ENCODE data around the gene ARHGAP31. TPM values are rescaled to one million over a fixed set of nuclear protein-coding genes. Genes with fewer than 3 reads are reported as not detected.

ARHGAP31 gene
- polyA plus RNA-seq, 1 donor from 2014 or later, result not detected

DNA sequence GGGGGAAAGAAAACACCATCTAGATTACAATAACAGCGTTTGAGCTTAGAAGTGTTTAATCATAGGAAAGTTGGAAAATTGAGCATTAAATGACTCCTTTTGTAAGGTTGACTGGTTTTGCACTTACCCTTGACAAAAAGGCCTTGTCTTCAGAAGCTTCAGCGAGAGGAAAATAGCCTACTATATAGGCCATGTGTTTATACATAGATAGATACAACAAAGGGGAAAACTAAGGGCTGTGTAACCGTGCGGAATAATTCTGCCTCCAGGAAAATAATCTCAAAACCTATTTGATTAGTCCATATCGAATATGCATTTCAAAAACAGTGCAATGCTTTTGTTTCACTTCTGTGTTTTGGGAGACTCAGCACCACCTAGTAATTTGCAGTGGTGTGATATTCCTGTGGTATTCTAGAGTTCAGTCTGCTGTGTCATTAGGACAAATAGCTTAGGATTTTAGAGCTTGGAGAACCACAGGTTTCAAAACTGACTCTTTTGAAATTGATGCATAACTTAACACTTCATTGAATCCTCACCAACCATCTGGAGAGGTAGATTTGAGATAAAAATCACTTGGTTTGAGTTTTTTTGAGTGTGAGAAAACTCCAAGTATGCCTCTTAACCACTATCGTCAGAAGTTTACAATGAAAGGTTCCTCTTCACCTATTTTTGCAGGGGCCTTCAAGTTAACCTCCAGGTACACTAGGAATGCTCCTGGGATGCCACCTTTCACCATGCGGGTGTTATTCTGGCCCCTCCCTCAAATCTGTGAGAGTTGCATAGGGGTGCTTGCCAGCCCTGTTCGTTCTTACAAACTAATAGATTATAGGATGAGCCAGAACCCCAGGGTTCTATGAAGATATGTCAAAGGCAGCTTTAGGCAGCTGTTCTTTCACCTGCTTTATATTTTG is 1.9 kb downstream of the ARHGAP31 start:
- no peak overlapping the region for H3K27ac ChIP-seq (ENCODE audit: low read length)
- TF ChIP-seq, protein P1, sequence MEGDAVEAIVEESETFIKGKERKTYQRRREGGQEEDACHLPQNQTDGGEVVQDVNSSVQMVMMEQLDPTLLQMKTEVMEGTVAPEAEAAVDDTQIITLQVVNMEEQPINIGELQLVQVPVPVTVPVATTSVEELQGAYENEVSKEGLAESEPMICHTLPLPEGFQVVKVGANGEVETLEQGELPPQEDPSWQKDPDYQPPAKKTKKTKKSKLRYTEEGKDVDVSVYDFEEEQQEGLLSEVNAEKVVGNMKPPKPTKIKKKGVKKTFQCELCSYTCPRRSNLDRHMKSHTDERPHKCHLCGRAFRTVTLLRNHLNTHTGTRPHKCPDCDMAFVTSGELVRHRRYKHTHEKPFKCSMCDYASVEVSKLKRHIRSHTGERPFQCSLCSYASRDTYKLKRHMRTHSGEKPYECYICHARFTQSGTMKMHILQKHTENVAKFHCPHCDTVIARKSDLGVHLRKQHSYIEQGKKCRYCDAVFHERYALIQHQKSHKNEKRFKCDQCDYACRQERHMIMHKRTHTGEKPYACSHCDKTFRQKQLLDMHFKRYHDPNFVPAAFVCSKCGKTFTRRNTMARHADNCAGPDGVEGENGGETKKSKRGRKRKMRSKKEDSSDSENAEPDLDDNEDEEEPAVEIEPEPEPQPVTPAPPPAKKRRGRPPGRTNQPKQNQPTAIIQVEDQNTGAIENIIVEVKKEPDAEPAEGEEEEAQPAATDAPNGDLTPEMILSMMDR (IDR thresholded peaks at IDR 0.05; ENCODE audit: poor library complexity, severe bottlenecking), result no peak
- no peak overlapping the region for H3K9ac ChIP-seq (ENCODE audit: low read length)

DNA sequence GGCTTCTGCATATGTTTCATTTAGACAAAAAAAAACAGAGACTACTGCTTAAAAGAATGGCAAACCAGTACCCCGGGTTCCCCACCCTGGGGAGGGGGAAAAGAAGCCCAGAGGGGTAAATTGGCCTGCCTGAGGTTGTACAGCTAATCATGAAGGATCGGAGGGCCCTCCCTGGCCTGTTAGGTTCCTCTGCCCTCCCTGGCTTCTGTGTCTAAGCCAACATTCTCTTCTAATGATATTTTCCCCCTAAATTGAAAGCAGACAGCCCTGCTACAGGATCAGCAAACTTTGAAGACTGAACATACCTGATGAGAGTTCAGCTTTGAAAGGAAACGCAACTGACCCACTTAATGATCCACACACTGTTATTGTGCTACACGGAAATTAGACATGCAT is 2.5 kb downstream of the ARHGAP31 start:
- H3K9me3 ChIP-seq (ENCODE audit: low read length), result no peaks in the 10 kb centered on the region
- peaks cover 42% of the 10 kb centered on the region for H3K27me3 ChIP-seq (ENCODE audit: insufficient read depth, low read depth, low read length)
- H4K20me1 ChIP-seq (ENCODE audit: insufficient read depth), result no peaks in the 10 kb centered on the region
- no peak for TF ChIP-seq EZH2 (IDR thresholded peaks at IDR 0.05; ENCODE audit: borderline replicate concordance, insufficient read depth, low read length, poor library complexity, severe bottlenecking)
- no peak for TF ChIP-seq SMC3 (conservative IDR thresholded peaks at IDR 0.05; ENCODE audit: poor library complexity)
- TF ChIP-seq MXI1 (conservative IDR thresholded peaks at IDR 0.05; ENCODE audit: poor library complexity, severe bottlenecking), result no peak
- TF ChIP-seq, protein P2, sequence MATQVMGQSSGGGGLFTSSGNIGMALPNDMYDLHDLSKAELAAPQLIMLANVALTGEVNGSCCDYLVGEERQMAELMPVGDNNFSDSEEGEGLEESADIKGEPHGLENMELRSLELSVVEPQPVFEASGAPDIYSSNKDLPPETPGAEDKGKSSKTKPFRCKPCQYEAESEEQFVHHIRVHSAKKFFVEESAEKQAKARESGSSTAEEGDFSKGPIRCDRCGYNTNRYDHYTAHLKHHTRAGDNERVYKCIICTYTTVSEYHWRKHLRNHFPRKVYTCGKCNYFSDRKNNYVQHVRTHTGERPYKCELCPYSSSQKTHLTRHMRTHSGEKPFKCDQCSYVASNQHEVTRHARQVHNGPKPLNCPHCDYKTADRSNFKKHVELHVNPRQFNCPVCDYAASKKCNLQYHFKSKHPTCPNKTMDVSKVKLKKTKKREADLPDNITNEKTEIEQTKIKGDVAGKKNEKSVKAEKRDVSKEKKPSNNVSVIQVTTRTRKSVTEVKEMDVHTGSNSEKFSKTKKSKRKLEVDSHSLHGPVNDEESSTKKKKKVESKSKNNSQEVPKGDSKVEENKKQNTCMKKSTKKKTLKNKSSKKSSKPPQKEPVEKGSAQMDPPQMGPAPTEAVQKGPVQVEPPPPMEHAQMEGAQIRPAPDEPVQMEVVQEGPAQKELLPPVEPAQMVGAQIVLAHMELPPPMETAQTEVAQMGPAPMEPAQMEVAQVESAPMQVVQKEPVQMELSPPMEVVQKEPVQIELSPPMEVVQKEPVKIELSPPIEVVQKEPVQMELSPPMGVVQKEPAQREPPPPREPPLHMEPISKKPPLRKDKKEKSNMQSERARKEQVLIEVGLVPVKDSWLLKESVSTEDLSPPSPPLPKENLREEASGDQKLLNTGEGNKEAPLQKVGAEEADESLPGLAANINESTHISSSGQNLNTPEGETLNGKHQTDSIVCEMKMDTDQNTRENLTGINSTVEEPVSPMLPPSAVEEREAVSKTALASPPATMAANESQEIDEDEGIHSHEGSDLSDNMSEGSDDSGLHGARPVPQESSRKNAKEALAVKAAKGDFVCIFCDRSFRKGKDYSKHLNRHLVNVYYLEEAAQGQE (IDR thresholded peaks at IDR 0.05; ENCODE audit: borderline replicate concordance), result no peak
- TF ChIP-seq, protein P1 (IDR thresholded peaks at IDR 0.05; ENCODE audit: poor library complexity, severe bottlenecking), result no peak
- TF ChIP-seq EP300 (conservative IDR thresholded peaks at IDR 0.05; ENCODE audit: poor library complexity, severe bottlenecking), result no peak
- TF ChIP-seq RAD21 (conservative IDR thresholded peaks at IDR 0.05), result no peak
- TF ChIP-seq TAF1 (IDR thresholded peaks at IDR 0.05; ENCODE audit: low read depth), result no peak
- no peak for TF ChIP-seq POLR2AphosphoS5 (IDR thresholded peaks at IDR 0.05)
- H3K4me2 ChIP-seq (ENCODE audit: low read length), result no peak overlapping the region
- H3F3A ChIP-seq (ENCODE audit: insufficient read depth, low read length, poor library complexity, severe bottlenecking), result no peaks in the 10 kb centered on the region
- H3K4me3 ChIP-seq (ENCODE audit: low read length), result no peak overlapping the region
- H2AFZ ChIP-seq (ENCODE audit: low read depth, low read length), result no peak overlapping the region
- no peaks in the 10 kb centered on the region for H3K36me3 ChIP-seq (ENCODE audit: insufficient read depth, low read length)
- H3K27ac ChIP-seq (ENCODE audit: low read length), result no peak overlapping the region
- no peaks in the 10 kb centered on the region for H3K9me2 ChIP-seq (ENCODE audit: insufficient read depth, low read length)
- H3K9ac ChIP-seq (ENCODE audit: low read length), result no peak overlapping the region
- H3K79me2 ChIP-seq (replicated peaks; ENCODE audit: insufficient read depth, low read length), result no peaks in the 10 kb centered on the region

More for the DNA sequence above, 1.9 kb downstream of the ARHGAP31 start:
- Histone ChIP-seq H3K4me3 (ENCODE audit: low read length) (no peak overlapping the region), H3K79me2 (replicated peaks; ENCODE audit: insufficient read depth, low read length) (no peaks in the 10 kb centered on the region), H2AFZ (ENCODE audit: low read depth, low read length) (no peak overlapping the region), H3K9me2 (ENCODE audit: insufficient read depth, low read length) (no peaks in the 10 kb centered on the region), H4K20me1 (ENCODE audit: insufficient read depth) (no peaks in the 10 kb centered on the region), H3F3A (ENCODE audit: insufficient read depth, low read length, poor library complexity, severe bottlenecking) (no peaks in the 10 kb centered on the region), H3K36me3 (ENCODE audit: insufficient read depth, low read length) (no peaks in the 10 kb centered on the region), H3K27me3 (ENCODE audit: insufficient read depth, low read depth, low read length) (peaks cover 42% of the 10 kb centered on the region), H3K4me2 (ENCODE audit: low read length) (no peak overlapping the region), H3K9me3 (ENCODE audit: low read length) (no peaks in the 10 kb centered on the region)

Measured in neural cell (in vitro differentiated cells).